ENCODE results near the gene CAMK2D.

GRCh38 chr4:113682730-113683537 lies 78.6 kb downstream of the CAMK2D start:
- no peak for TF ChIP-seq EZH2phosphoT487 (IDR thresholded peaks at IDR 0.05; ENCODE audit: borderline replicate concordance, low read depth, low read length)
- TF ChIP-seq, protein P1, sequence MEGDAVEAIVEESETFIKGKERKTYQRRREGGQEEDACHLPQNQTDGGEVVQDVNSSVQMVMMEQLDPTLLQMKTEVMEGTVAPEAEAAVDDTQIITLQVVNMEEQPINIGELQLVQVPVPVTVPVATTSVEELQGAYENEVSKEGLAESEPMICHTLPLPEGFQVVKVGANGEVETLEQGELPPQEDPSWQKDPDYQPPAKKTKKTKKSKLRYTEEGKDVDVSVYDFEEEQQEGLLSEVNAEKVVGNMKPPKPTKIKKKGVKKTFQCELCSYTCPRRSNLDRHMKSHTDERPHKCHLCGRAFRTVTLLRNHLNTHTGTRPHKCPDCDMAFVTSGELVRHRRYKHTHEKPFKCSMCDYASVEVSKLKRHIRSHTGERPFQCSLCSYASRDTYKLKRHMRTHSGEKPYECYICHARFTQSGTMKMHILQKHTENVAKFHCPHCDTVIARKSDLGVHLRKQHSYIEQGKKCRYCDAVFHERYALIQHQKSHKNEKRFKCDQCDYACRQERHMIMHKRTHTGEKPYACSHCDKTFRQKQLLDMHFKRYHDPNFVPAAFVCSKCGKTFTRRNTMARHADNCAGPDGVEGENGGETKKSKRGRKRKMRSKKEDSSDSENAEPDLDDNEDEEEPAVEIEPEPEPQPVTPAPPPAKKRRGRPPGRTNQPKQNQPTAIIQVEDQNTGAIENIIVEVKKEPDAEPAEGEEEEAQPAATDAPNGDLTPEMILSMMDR (conservative IDR thresholded peaks at IDR 0.05; ENCODE audit: low read length) = no peak

Data from OCI-LY7 (cell line).